Loucy (cell line): Measurements from ENCODE around the gene EVX1.

ENCODE experiments used
- CTCF ChIP-seq: fragments of 200-600 bp; sonication (generic); conservative IDR thresholded peaks from 2 replicates; pipeline ENCODE4 v1.5.1; 2014; ENCODE audit warnings: mild to moderate bottlenecking, antibody characterized with exemption, low read length
- EZH2phosphoT487 ChIP-seq: fragments of 200-600 bp; IDR thresholded peaks from 2 replicates; pipeline ENCODE4 v1.6.1; 2018; ENCODE audit warnings: antibody characterized with exemption, mild to moderate bottlenecking, moderate library complexity, borderline replicate concordance

- TF ChIP-seq EZH2phosphoT487 (no peak), CTCF (no peak)
Measured at GRCh38 chr7:27221201-27221797, 21.3 kb upstream of the EVX1 start.
